SW 1271 (cell line): ENCODE results near the gene NHERF2.
"Not testable (repeated sequence)": the region's sequence is repeated elsewhere in the genome, so short reads cannot be mapped to it uniquely, and the experiment has no call there.

ENCODE experiments used
- DNase-seq, 2 experiments: peaks; one replicate each; lab custom pipeline; 2025; lab: John Stamatoyannopoulos, UW

The NHERF2 gene

DNA sequence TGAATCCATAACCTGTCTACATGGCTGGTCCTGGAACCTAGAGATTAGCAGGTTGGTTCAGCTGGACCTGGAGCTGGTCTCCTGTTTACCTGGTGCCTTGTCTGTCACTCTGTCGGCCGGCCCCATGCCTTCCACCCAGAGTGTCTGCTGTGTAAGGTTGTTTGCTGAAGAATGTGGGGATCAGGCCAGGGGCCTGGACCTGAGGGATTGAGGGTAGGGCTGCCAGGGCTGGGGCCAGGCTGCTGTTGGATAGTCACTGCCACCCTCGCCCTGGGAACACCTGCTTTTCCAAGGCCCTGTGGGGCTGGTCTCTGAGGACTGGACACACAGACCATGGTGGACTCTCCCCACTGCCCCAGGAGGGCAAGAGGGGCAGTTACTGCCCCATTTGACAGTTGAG lies 1.4 kb downstream of the NHERF2 start:
- no peak for DNase-seq

DNA sequence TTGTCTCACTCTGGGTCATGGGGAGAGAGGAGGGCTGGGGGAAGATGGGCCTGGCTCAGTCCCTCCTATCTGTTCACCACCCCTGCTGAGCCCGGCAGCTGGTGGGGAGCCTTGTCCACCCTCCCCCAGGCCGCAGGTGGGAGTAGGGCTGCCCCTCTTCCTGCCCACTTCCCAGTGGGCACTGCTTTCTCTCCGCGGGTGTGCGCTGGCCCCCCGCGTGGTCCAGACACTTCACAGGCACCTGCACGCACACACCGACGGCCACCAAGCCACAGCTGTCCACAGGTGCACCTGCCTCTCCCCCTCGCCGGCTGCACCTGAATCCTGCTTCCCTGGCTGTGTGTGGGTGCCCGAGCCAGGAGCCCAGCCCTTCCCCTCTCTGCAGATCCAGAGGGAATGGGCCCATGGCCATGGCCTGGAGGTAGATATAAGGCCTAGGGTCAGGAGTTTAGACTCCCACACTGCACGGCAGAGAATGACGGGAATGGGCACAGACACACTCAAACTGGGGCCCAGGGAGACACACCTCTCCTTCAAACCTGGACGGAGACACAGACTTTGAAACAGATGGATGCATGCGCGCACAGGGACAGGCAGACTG lies 2.0 kb downstream of the NHERF2 start:
- no peak for DNase-seq

DNA sequence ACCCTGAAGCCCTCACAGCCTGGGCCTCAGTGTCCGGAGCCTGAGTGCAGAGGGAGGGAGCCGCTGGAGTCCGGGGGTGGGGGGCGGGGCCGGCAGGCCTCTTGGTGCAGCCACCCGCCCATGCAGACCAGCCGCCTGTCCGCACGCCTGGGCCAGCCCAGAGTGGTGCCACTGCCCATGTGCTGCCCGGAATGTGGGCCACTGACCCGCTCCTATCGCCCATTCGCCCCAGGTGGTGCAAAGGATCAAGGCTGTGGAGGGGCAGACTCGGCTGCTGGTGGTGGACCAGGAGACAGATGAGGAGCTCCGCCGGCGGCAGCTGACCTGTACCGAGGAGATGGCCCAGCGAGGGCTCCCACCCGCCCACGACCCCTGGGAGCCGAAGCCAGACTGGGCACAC lies 2.6 kb downstream of the NHERF2 start:
- no peak for DNase-seq

GRCh38 chr16:2030036-2030435 lies 3.3 kb downstream of the NHERF2 start:
- DNase-seq: no peak

- DNase-seq: no peak
Measured at GRCh38 chr16:2031081-2031577, 4.4 kb downstream of the NHERF2 start.

DNA sequence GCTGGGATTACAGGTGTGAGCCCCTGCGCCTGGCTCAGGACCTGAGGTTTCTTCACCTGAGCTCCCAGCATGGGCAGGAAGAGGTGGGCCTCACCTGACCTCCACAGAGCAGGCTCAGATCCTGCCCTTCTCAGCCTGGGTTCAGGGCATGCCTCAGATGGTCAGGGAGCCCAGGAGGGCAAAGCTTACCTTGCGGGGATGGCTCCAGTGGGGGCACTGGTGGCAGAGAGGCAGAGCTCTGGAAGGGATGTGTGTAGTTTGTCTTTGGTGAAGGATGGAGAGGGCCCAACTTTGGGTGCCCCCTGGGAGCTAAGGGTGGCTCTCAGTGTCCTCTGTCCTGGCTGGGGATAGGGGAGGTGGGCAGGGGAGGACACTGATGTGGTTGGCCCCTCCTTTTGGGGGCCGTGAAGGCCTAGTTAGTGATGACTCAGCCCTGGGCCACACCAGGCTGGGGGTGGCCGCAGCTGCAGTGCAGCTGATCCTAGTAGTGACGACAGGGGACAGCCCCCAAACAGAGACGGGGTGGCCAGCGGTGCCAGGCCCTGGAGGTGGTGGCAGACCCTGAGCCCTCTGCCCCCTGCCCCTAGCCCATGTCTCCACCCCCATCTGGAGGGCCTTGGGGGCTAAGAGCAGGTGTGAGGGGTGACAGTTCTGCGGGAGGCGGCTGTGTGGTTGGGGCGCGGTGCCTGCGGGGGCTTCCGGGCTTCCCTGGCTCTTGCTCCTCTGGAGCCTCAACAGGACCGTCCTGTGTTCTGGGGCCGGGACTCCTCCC lies 5.8 kb downstream of the NHERF2 start:
- DNase-seq: no peak

DNA sequence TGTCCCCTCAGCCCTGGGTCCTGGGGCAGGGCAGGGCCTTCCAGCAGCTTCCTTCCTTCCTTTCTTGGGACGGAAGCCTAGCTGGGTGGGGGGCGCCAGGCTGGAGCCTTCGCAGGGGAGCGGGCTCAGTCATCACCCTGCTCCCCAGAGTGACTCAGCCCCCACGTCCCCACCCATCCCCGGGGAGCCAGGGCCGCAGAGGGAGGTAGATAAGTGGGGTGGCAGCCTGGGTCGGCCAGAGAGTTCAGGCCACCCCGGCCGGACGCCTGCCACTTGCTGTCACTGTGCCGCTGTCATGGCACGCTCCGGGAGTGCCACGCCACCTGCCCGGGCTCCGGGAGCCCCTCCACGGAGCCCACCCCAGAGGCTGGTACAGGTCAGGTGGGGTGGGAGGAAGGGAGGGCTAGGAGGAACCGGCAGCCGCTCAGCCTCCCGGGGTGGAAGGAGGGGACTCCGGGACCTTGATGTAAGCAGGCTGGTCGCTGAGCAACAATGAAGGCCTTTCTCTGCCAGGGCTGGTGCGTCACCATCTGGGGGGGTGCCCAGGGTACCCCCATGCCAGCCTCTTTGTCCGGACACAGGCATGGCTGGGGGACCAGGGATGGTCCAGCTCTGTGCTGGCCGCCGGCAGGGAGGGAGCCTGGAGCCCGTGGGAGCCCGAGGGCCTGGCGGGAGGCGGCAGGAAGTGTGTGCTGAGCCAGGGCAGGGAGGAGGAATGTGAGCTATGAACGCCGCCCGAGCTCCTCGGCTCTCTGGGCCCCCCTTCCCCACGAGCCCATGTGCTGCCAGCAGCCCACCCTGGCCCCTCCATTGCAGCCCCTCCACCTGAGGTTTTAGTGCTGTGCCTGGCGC lies 6.6 kb downstream of the NHERF2 start:
- DNase-seq: no peak

DNA sequence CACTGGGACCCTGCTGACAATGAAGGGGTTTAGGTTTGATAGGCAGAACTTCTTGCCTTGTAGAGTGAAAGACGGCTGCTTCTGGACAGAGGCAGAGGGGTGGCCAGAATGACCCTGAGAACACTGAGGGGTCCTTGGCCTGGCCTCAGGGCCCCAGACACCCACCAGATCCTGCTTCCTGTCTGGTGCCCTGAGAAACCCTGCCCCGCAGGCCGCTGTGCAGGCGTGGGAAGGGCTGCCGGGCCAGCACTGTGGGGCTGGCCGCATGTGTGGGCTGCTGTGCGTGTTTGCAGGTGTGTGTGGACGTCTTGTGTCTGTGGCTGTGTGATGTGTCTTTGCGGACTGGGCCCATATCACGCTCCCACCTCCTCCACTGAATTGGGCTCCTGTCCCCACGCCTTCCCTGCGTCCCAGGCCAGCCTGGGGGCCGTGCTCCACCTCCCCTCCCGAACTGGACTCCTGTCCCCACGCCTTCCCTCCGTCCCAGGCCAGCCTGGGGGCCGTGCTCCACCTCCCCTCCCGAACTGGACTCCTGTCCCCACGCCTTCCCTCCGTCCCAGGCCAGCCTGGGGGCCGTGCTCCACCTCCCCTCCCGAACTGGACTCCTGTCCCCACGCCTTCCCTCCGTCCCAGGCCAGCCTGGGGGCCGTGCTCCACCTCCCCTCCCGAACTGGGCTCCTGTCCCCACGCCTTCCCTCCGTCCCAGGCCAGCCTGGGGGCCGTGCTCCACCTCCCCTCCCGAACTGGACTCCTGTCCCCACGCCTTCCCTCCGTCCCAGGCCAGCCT lies 7.4 kb downstream of the NHERF2 start:
- not testable (repeated sequence) for DNase-seq

DNA sequence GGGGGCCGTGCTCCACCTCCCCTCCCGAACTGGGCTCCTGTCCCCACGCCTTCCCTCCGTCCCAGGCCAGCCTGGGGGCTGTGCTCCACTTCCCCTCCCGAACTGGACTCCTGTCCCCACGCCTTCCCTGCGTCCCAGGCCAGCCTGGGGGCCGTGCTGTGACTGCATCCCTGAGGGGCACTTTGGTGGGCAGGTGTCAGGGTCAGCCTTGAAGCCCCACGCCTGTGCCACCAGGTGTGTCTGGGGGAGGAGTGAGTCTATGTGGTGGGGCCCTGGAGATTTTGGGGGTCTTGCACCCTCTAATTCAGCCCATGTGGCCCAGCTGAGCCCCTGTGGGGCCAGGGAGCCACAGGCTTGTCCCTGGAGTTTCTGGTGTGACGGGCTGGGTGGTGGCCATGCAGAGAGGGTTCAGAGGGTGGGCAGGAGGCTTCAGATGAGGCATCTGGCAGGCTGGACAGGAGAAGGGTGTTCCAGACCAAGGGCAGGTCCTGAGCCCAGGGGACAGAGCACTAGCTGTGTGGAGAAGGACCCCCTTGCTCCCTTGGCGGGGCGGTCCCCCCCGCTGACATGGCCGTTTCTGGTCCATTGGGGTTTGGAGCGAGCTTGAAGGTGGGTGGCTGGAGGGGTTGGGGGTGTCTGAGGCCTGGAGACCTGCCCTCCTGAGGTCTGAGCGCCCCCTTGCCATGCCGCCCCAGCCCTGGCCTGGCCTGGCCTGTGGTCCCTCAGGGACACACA lies 8.2 kb downstream of the NHERF2 start:
- DNase-seq: no peak

DNA sequence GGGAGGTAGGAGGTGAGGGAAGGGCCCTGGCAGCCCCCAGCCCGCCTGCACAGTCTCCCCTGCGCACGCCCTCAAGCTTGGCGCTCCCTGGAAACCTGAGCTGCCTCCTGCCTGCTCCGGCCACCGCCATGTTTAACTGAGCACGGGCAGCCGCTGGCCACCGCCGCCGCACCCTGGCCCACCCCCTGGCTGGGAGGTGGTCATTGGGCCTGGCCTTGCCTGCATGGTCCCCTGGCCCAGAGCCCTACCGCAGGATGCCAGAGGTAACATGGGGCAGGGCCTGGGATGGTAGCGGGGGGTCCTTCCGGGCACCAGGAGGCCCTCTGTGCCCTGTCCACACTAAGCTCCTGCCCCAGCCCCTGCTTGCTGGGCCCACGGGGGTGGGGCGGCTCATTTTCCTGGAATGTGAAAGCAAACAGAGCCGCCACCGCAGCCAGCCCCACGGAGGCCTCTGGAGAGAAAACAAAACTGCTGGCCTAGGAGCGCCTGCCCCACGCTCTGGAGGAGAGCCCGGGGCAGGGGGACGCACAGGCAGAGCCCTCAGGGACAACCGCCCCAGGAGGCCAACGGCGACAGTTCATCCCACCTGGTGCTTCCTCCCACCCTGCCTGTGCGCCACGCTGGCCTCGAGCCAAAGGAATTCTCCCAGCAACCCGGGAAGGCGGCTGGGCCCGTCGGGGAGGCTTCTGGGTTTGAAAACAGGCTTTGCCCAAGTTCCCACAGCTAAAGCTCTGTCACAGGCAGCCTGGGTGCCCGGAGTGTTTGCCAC lies 8.9 kb downstream of the NHERF2 start:
- no peak for DNase-seq

DNA sequence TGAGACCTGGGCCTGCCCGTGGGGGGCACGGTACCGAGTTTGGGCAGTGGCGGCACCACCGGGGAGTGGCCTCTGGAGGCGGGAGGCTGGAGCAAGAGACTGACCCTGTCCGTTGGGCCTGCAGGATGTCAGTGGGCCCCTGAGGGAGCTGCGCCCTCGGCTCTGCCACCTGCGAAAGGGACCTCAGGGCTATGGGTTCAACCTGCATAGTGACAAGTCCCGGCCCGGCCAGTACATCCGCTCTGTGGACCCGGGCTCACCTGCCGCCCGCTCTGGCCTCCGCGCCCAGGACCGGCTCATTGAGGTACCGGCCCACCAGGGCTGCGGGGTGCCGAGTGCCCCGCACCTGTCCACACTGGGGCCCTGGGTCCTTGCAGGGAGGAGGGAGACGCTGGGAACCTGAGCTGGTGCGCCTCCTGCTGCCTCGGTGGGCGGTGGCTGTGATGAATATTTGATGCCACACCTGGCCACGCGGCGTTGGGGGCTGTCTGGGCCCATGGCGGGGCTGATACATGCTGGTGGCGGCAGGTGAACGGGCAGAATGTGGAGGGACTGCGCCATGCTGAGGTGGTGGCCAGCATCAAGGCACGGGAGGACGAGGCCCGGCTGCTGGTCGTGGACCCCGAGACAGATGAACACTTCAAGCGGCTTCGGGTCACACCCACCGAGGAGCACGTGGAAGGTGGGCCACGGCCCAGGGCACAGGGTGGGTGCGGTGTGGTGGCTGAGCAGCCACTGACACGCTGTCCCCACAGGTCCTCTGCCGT lies 9.7 kb downstream of the NHERF2 start:
- DNase-seq: no peak

DNA sequence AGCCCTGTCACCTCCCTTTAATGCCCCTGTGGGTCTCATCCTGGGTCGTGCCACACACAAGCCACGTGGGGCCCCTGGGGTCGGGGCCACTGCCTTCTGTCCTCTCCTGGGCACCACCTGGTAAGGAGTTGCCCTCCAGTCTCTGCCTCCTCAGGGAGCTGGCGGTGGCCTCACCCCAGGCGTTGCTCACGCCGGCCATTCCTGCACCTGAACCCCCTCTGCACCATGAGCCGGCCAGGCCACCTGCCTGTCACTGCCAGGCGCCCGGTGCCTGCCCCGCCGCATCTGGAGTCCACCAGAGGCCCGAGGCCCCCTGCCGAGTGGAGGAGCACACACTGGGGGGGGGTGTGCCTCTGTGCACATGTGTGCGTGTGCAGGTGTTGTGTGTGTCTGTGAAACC lies 10.4 kb downstream of the NHERF2 start:
- DNase-seq: no peak

- no peak for DNase-seq
Measured at GRCh38 chr16:2037647-2038381, 11.1 kb downstream of the NHERF2 start.

DNA sequence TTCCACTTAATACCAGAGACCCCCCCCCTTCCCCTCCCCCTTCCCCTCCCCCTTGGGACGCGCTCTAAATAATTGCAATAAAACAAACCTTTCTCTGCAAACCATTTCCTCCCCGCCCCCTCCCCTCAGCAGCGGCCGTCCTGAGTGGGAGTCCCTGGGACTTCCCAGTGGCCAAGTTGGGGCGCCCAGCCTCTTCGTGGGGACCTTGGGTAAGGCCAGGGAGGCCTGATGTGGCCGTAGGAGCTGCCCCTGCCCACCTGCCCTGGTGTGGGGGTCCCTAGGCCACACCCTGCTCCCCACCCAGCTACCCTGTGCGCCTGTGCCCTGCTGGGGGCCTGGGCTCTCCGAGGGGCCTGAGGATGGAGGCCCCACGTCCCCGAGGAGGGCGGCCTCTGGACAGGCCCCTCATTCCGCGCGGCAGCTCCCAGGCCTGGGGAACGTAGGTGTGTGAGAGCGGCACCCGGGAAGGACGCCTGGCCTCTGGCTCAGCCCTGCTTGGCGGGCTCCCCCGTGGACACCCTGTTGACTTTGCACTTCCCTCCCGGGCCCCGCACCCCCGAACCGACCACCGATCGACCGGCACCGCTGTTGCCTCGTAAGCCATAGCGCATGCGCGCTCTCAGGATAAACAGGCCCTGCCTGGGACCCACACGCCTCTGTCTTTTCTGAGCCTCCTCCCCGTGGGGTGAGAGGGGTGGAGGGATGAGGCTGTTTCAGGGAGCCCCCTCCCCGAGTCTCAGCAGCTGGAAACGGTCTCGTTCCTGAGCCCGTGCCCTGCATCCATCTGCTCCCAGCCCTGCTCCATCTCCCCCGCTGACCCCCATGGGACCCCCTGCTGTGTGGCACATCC lies 11.9 kb downstream of the NHERF2 start:
- no peak for DNase-seq

DNA sequence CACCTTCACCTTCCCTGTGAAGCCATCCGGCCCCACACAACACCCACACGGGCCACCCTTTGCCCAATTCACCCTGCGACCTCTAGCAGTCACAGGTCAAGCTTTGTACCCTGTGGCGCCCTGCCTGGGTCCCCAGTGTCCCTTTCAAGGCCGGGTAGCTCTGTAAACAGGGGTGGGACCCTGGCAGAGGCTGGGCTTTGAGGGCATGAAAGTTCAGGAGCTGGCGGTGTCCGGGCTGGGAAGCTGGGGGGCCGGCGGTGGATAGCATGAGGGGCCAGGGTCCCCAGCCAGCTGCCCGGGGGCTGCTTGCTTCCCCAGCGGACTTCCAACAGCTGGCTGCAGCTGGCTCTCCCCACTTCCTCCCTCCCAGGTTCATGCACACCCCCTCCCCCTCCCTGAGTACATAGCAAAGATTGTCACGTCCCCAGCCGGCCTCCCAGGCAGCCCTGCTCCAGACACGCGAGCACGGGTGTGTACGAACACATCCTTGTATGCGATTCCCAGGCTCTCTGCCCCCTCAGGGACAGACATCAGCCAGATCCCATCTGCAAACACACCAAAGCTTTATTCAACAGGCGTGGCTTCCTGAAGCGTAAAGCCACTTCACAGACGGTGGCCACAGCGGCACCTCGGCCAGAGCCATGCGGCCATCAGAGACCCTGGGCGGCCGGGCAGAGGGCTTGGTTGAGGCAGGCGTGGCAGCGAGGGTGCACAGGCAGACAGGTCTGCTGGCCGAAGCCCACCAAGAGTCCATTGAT lies 12.8 kb downstream of the NHERF2 start:
- DNase-seq: no peak

DNA sequence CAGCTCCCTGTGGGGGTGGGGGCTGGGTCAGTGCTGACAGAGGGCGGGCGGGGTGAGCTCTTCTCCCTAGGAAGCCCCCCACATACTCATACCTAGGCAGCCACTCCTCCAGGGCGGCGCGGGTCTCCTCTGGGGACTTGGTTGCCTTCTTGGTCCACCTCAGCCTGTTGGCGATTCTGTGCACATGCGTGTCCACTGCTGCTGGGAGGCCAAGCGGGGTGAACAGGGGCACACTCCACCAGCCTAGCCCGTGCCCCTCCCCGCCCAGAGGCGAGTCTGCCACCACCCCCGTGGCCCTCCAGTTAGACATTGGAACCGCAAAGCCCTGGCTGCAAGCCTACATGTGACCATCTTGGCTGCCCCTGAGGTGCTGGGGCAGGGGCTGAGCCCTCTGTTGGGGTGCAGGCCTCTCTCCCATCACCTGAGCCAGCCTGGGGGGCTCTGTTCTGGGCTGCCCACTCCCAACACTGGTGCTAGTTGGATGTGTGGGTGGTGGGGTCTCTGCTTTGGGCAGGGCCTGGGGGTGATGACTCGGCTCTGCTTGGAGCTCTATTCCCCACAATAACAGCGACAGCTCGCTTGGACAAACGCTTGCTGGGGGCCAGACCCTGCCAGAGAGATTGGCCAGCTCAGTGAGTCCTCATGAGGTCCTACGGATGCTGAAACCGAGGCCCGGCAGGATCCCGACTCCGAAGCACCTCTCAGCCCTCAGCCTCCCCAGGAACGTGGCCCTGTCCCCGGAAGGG lies 13.5 kb downstream of the NHERF2 start:
- no peak for DNase-seq
